Naive thymus-derived CD4-positive, alpha-beta T cell (primary cell): Measurements from ENCODE around the gene LKAAEAR1. TPM values are rescaled to one million over a fixed set of nuclear protein-coding genes. Genes with fewer than 3 reads are reported as not detected.

Experiments
- ATAC-seq: fragments of 150-1000 bp; cut with Tn5 transposase; 2 replicates; pipeline ENCODE4 v1.10.0; 2021; ENCODE audit warnings: mild to moderate bottlenecking, moderate library complexity
- CTCF ChIA-PET: fragments of 350-600 bp; sonication (Branson Sonifier 250); formaldehyde crosslinking; loops from one replicate; lab custom pipeline; 2021; ENCODE audit warnings: antibody characterized with exemption; lab: Charles Lee
- POLR2A ChIA-PET: fragments of 350-600 bp; sonication (Branson Sonifier 250); formaldehyde crosslinking; loops from one replicate; lab custom pipeline; 2021; ENCODE audit warnings: antibody characterized with exemption, inconsistent platforms; lab: Charles Lee
- DNase-seq, 9 donors: peaks; one replicate each; pipeline versions ENCODE4 v3.0.0 to v3.0.0-alpha.2; 2020 to 2022; ENCODE audit warnings: mixed read lengths in 1 of 9
- H3K27ac ChIP-seq: one replicate; pipeline ENCODE4 v1.7.0; 2013; ENCODE audit warnings: mild to moderate bottlenecking, low read depth, low read length, moderate library complexity
- H3K27me3 ChIP-seq, 2 donors: one replicate each; pipeline ENCODE4 v1.7.0; 2013; ENCODE audit warnings: low read length in 2 of 2, mild to moderate bottlenecking in 2 of 2, moderate library complexity in 2 of 2; ENCODE audit not compliant: control insufficient read depth in 2 of 2, insufficient read depth in 2 of 2
- H3K36me3 ChIP-seq, 3 experiments: 1 replicate in 2 of 3; 2 replicates in 1 of 3; pipeline ENCODE4 v1.7.0; 2013; ENCODE audit warnings: low read length in 3 of 3, mild to moderate bottlenecking in 3 of 3, moderate library complexity in 1 of 3; ENCODE audit not compliant: insufficient read depth in 3 of 3, control insufficient read depth in 2 of 3
- H3K4me1 ChIP-seq, 2 donors: one replicate each; pipeline ENCODE4 v1.7.0; 2013; ENCODE audit warnings: low read length in 2 of 2, mild to moderate bottlenecking in 2 of 2, moderate library complexity in 1 of 2; ENCODE audit not compliant: control insufficient read depth in 2 of 2, insufficient read depth in 2 of 2
- H3K4me3 ChIP-seq: 2 replicates; pipeline ENCODE4 v1.7.0; 2013; ENCODE audit warnings: mild to moderate bottlenecking, low read length
- H3K9me3 ChIP-seq, 3 experiments: 1 replicate in 2 of 3; 2 replicates in 1 of 3; pipeline ENCODE4 v1.7.0; 2013; ENCODE audit warnings: low read length in 3 of 3; ENCODE audit not compliant: control insufficient read depth in 2 of 3
- H3K27ac Mint-ChIP-seq, 9 donors: one replicate each; pipeline ENCODE4 v1.8.0; 2020 to 2022; ENCODE audit warnings: mixed read lengths in 9 of 9, mild to moderate bottlenecking in 8 of 9, moderate library complexity in 5 of 9, inconsistent platforms in 2 of 9
- H3K27me3 Mint-ChIP-seq, 5 donors: one replicate each; pipeline ENCODE4 v1.8.0; 2021 to 2022; ENCODE audit warnings: mixed read lengths in 5 of 5, mild to moderate bottlenecking in 1 of 5
- H3K36me3 Mint-ChIP-seq, 5 donors: one replicate each; pipeline ENCODE4 v1.8.0; 2020 to 2022; ENCODE audit warnings: mixed read lengths in 5 of 5, mild to moderate bottlenecking in 3 of 5, inconsistent platforms in 1 of 5
- H3K4me1 Mint-ChIP-seq, 7 donors: one replicate each; pipeline ENCODE4 v1.8.0; 2020 to 2022; ENCODE audit warnings: mixed read lengths in 7 of 7, mild to moderate bottlenecking in 3 of 7, inconsistent platforms in 1 of 7
- H3K4me3 Mint-ChIP-seq, 10 donors: one replicate each; pipeline ENCODE4 v1.8.0; 2020 to 2022; ENCODE audit warnings: mild to moderate bottlenecking in 10 of 10, mixed read lengths in 10 of 10, moderate library complexity in 6 of 10, inconsistent platforms in 2 of 10
- H3K9me3 Mint-ChIP-seq, 11 donors: one replicate each; pipeline ENCODE4 v1.8.0; 2020 to 2022; ENCODE audit warnings: mixed read lengths in 11 of 11, mild to moderate bottlenecking in 4 of 11, inconsistent platforms in 1 of 11, moderate library complexity in 1 of 11
- intact Hi-C, 2 donors: fragments of 100-400 bp; cut with micrococcal nuclease; formaldehyde crosslinking; loops; one replicate each; pipeline ENCODE4 v1.15.1; 2023
- polyA plus RNA-seq, 2 donors: library from polyadenylated mRNA; unstranded; fragments of 300-500 nt; fragmentation: Illumina TruSeq; gene quantifications; one replicate each; pipeline ENCODE4 v1.2.3, GENCODE V29; 2021
- total RNA-seq, 6 experiments: library from RNA in 5 of 6; stranded (reverse) in 5 of 6; gene quantifications; 1 replicate in 5 of 6; 2 replicates in 1 of 6; pipeline ENCODE4 v1.2.3 and lab custom pipeline; 2021 to 2026

Gene LKAAEAR1
- total and polyA plus RNA-seq, 7 experiments from 2014 or later, result 0.47 to 0.75 (median 0.59) TPM; not detected in 3

DNA sequence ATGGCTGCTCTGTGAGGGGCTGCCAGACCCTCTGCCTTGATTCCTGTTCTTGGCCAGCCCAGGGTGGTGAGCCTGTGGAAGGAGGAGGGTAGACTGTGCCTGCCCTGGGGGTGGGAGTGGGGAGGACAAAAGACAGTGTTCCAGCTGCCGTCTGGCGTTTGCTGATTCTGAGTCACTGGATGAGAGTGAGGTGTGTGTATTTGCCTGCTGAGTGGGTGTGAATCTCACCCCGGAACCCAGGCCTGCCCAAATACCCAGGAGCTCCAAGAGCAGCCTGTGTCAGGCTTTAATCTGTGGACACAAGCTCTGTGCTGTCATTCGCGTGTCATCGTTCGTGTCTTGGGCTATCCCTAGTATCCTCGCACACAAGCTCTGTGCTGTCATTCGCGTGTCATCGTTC is 2.6 kb upstream of the LKAAEAR1 start:
- H3K27ac ChIP-seq, result no peak overlapping the region
- no peaks in the 10 kb centered on the region for H3K36me3 ChIP-seq
- H3K4me1 ChIP-seq, result peaks cover 9 to 20% of the 10 kb centered on the region in 2 donors
- no peak overlapping the region for H3K4me3 ChIP-seq
- H3K9me3 Mint-ChIP-seq, result peaks cover 0 to 20% (median 5%) of the 10 kb centered on the region in 11 donors
- no peaks in the 10 kb centered on the region for H3K27me3 ChIP-seq
- H3K4me1 Mint-ChIP-seq, result peaks cover 13 to 25% (median 19%) of the 10 kb centered on the region in 7 donors
- no peak overlapping the region for H3K4me3 Mint-ChIP-seq
- no peak for DNase-seq
- peaks cover 0 to 2% (median 0%) of the 10 kb centered on the region in 5 donors for H3K36me3 Mint-ChIP-seq
- no peak for ATAC-seq
- H3K9me3 ChIP-seq, result peaks cover 0 to 8% (median 0%) of the 10 kb centered on the region in 3 experiments
- ChIA-PET CTCF (no interaction called here), POLR2A (no interaction called here)
- peaks cover 0 to 43% (median 0%) of the 10 kb centered on the region in 5 donors for H3K27me3 Mint-ChIP-seq
- intact Hi-C loops, result no loop called here
- H3K27ac Mint-ChIP-seq, result peak overlapping the region in 1 of 9 donors; percentile 25

DNA sequence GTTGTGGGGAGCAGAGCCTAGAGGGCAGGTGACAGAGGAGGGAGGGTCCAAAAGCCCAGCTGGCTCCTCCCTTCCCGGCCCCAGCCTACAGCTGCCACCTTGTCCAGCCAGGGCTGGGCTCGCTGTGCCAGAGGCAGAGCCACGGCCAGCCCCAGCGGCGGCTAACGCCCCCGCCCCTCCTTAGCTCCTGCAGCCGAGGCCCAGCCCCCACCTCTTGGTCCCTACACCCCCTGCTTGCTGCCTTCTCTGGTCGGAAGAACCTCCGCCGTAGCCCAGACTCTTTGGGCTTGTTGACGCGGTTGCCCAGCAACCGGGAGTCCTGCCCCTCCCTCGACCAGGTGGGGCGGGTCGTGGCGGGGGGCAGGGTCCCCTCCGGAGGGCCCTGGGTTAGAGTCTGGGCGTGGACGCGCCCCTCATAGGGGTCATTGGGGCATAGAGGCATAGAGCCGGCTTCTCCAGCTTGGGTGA is 521 bp upstream of the LKAAEAR1 start:
- peaks cover 22 to 38% (median 32%) of the 10 kb centered on the region in 7 donors for H3K4me1 Mint-ChIP-seq
- no peaks in the 10 kb centered on the region for H3K27me3 ChIP-seq
- DNase-seq (no peak), ATAC-seq (no peak)
- H3K27ac ChIP-seq, result no peak overlapping the region
- POLR2A ChIA-PET, result interaction anchor here (1.6 kb wide), 1 partner anchor 15 kb away, joined by 9 read pairs; no protein-coding TSS in a partner anchor
- peaks cover 9 to 23% of the 10 kb centered on the region in 2 donors for H3K4me1 ChIP-seq
- peaks cover 0 to 8% (median 0%) of the 10 kb centered on the region in 3 experiments for H3K9me3 ChIP-seq
- H3K4me3 ChIP-seq, result no peak overlapping the region
- H3K4me3 Mint-ChIP-seq, result peak overlapping the region; percentile 81 to 96 (median 90)
- peaks cover 0 to 46% (median 0%) of the 10 kb centered on the region in 5 donors for H3K27me3 Mint-ChIP-seq
- peaks cover 0 to 2% (median 0%) of the 10 kb centered on the region in 5 donors for H3K36me3 Mint-ChIP-seq
- no peaks in the 10 kb centered on the region for H3K36me3 ChIP-seq
- peaks cover 0 to 20% (median 5%) of the 10 kb centered on the region in 11 donors for H3K9me3 Mint-ChIP-seq
- H3K27ac Mint-ChIP-seq, result peak overlapping the region in 2 of 9 donors; percentile 59 to 67
- CTCF ChIA-PET, result interaction anchor here (1.2 to 3.0 kb wide), 4 partner anchors 13 to 47 kb away, joined by 3 to 55 read pairs (median 4); no protein-coding TSS in a partner anchor
- intact Hi-C loops, result loop anchor here in 1 of 2 donors (5.0 kb wide), 1 partner anchor 173 kb away; the partner anchor contains the start of gene PCMTD2

DNA sequence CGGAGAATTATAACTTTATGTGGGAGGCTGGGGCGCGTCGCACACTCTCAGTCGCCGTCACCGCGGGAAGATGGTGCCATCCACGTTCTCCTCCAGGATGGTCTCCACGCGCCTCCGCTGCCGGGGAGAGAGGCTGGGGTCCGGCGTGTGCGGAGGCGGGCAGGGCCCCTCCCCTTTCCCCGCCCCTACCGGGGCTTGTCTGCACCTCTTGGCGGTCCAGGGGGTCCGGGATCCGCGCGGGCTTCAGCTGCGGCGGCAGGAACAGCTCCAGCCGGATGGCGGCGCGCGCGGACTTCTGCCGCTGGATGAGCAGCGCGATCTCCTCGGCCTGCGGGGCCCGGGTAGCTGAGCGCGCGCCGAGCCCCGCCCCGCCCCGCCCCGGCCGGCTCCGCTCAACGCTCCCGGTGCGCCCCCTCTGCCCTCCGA is 807 bp downstream of the LKAAEAR1 start:
- CTCF ChIA-PET, result interaction anchor here (1.1 to 3.0 kb wide), 5 partner anchors 33 to 586 kb away, joined by 3 to 55 read pairs (median 3); partner anchors contain the start of gene PRPF6
- Histone ChIP-seq H3K4me3 (peak overlapping the region; percentile 47), H3K36me3 (peaks cover 0 to 5% (median 0%) of the 10 kb centered on the region in 3 experiments), H3K4me1 (peaks cover 9 to 23% of the 10 kb centered on the region in 2 donors), H3K27me3 (no peaks in the 10 kb centered on the region), H3K9me3 (peaks cover 0 to 8% (median 0%) of the 10 kb centered on the region in 3 experiments), H3K27ac (no peak overlapping the region)
- H3K27ac Mint-ChIP-seq, result peak overlapping the region in 3 of 9 donors; percentile 17 to 48 (median 22)
- H3K36me3 Mint-ChIP-seq, result peaks cover 0 to 5% (median 0%) of the 10 kb centered on the region in 5 donors
- H3K4me3 Mint-ChIP-seq, result peak overlapping the region; percentile 66 to 81 (median 76)
- H3K4me1 Mint-ChIP-seq, result peaks cover 22 to 38% (median 32%) of the 10 kb centered on the region in 7 donors
- H3K9me3 Mint-ChIP-seq, result peaks cover 0 to 19% (median 5%) of the 10 kb centered on the region in 11 donors
- ATAC-seq (peak; percentile 51), DNase-seq (peak in 8 of 9 donors; percentile 45 to 79 (median 55))
- intact Hi-C loops, result loop anchor here (1.0 to 5.0 kb wide), 4 partner anchors 19 to 174 kb away; partner anchors contain the start of gene PCMTD2 (in 1 of the 2)
- POLR2A ChIA-PET, result interaction anchor here (0.7 to 2.5 kb wide), 3 partner anchors 12 to 37 kb away, joined by 3 to 11 read pairs (median 9); no protein-coding TSS in a partner anchor
- H3K27me3 Mint-ChIP-seq, result peaks cover 0 to 41% (median 0%) of the 10 kb centered on the region in 5 donors

DNA sequence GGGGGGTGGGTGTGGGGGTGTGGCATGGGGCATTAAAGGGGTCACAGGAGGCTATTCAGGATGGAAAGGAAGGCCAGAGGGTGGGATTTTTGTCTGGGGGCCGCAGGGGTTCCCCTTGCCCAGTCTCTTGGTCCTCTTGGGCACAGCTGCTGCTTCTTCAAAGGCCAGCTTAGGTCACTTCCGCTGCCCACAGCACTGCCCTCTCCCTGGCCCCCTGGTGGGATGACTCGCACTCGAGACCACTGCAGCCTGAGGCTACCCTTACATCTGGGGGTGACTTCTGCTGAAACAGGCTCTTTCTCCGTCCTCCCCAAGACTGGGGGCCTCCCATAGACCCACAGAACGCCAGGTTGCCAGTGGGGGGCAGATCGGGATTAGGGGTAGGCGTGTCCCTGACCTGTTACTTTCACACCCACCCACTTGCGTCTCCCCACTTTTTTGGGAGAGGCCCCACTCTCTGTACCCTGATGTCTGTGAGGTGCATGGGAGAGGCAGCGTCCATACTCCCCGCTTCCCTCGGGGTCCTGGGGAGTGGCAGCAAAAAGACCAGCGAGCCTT is 1.3 kb downstream of the LKAAEAR1 start:
- Mint-ChIP-seq H3K4me3 (peak overlapping the region; percentile 66 to 81 (median 76)), H3K27ac (peak overlapping the region in 3 of 9 donors; percentile 17 to 48 (median 22)), H3K27me3 (peaks cover 0 to 39% (median 0%) of the 10 kb centered on the region in 5 donors), H3K36me3 (peaks cover 0 to 4% (median 0%) of the 10 kb centered on the region in 5 donors), H3K4me1 (peaks cover 22 to 40% (median 33%) of the 10 kb centered on the region in 7 donors), H3K9me3 (peaks cover 0 to 14% (median 3%) of the 10 kb centered on the region in 11 donors)
- ChIA-PET POLR2A (interaction anchor here (2.5 kb wide), 1 partner anchor 37 kb away, joined by 11 read pairs; no protein-coding TSS in a partner anchor), CTCF (interaction anchor here (1.1 to 3.0 kb wide), 3 partner anchors 37 to 586 kb away, joined by 3 to 55 read pairs (median 4); partner anchors contain the start of gene PRPF6)
- peak overlapping the region; percentile 47 for H3K4me3 ChIP-seq
- ATAC-seq (no peak), DNase-seq (no peak)
- H3K27me3 ChIP-seq, result no peaks in the 10 kb centered on the region
- intact Hi-C loops, result loop anchor here (1.0 to 5.0 kb wide), 4 partner anchors 20 to 174 kb away; partner anchors contain the start of gene PCMTD2 (in 1 of the 2)
- H3K27ac ChIP-seq, result no peak overlapping the region
- peaks cover 9 to 23% of the 10 kb centered on the region in 2 donors for H3K4me1 ChIP-seq
- H3K36me3 ChIP-seq, result peaks cover 0 to 5% (median 0%) of the 10 kb centered on the region in 3 experiments
- peaks cover 0 to 5% (median 0%) of the 10 kb centered on the region in 3 experiments for H3K9me3 ChIP-seq

DNA sequence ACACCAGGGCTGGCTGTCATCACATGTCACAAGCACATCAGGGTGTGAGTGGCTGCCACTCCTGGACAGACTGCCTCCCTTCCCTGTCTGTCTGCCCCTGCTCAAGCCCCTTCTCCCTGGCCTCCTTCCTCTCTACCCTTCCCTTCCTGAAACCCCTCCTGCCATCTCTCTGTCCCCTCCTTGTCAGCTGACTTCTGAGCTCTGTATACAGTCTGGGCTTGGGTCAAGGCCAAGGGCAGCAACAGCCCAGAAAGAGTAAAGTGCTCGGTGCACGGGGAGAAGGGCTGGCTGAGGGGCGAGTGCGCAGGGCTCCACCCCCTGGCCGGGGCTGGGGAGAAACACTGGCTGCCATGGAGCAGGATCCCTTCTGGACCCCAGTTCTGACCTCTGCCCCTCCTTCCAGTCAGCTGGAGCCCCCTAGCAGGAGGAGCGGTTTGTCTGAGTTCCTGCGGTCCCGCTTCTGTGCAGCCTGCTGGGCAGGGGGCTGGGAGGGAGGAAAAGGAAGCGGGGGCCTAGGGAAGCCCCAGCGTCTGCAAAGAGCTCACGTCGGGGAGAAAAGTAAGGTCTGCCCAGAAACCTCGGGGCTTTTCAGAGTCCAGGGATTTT is 2.0 kb downstream of the LKAAEAR1 start:
- no peaks in the 10 kb centered on the region for H3K9me3 ChIP-seq
- H3K4me1 ChIP-seq, result peaks cover 11 to 23% of the 10 kb centered on the region in 2 donors
- H3K27me3 ChIP-seq, result no peaks in the 10 kb centered on the region
- no peak for ATAC-seq
- Mint-ChIP-seq H3K9me3 (peaks cover 0 to 9% (median 0%) of the 10 kb centered on the region in 11 donors), H3K4me3 (peak overlapping the region; percentile 53 to 83 (median 68)), H3K4me1 (peaks cover 22 to 45% (median 36%) of the 10 kb centered on the region in 7 donors), H3K27ac (peak overlapping the region in 8 of 9 donors; percentile 11 to 79 (median 50)), H3K27me3 (peaks cover 0 to 39% (median 0%) of the 10 kb centered on the region in 5 donors), H3K36me3 (peaks cover 0 to 8% (median 0%) of the 10 kb centered on the region in 5 donors)
- peaks cover 0 to 5% (median 0%) of the 10 kb centered on the region in 3 experiments for H3K36me3 ChIP-seq
- H3K27ac ChIP-seq, result peak overlapping the region; percentile 35
- POLR2A ChIA-PET, result interaction anchor here (2.5 kb wide), 1 partner anchor 38 kb away, joined by 11 read pairs; no protein-coding TSS in a partner anchor
- CTCF ChIA-PET, result interaction anchor here (1.7 to 3.0 kb wide), 2 partner anchors 38 to 102 kb away, joined by 4 to 55 read pairs; partner anchors contain the start of gene PRPF6
- H3K4me3 ChIP-seq, result no peak overlapping the region
- DNase-seq, result no peak
- intact Hi-C loops, result loop anchor here in 1 of 2 donors (2.0 to 5.0 kb wide), 2 partner anchors 21 to 175 kb away; partner anchors contain the start of gene PCMTD2
